Measurements from ENCODE around the gene EIF6. TPM values are rescaled to one million over a fixed set of nuclear protein-coding genes. Genes with fewer than 3 reads are reported as not detected.

EIF6 gene
- total RNA-seq (2021) (255 and 270 TPM in 2 replicates), Bru-seq, nascent RNA (percentile 97 among the genes with signal in this experiment), BruChase-seq, experiment 1, labeled RNA remaining after a 2-hour chase (percentile 91 among the genes with signal in this experiment), BruChase-seq, experiment 2, labeled RNA remaining after a 6-hour chase (percentile 97 among the genes with signal in this experiment)
- long read RNA-seq, transcript EIF6-201 (6 exons, 1,252 nt) = minor isoform, 123 of 610 reads
- long read RNA-seq, transcript EIF6-202 (5 exons, 1,017 nt) = minor isoform, 6 of 610 reads
- long read RNA-seq, transcript EIF6-203 (7 exons, 1,289 nt) = major isoform, 421 of 610 reads
- long read RNA-seq, transcript EIF6-206 (6 exons, 932 nt) = minor isoform, 11 of 610 reads
- long read RNA-seq, partial matches to known transcripts = 35 of 610 reads
- long read RNA-seq, other reads (novel, unspliced or antisense) = 14 of 610 reads

DNA sequence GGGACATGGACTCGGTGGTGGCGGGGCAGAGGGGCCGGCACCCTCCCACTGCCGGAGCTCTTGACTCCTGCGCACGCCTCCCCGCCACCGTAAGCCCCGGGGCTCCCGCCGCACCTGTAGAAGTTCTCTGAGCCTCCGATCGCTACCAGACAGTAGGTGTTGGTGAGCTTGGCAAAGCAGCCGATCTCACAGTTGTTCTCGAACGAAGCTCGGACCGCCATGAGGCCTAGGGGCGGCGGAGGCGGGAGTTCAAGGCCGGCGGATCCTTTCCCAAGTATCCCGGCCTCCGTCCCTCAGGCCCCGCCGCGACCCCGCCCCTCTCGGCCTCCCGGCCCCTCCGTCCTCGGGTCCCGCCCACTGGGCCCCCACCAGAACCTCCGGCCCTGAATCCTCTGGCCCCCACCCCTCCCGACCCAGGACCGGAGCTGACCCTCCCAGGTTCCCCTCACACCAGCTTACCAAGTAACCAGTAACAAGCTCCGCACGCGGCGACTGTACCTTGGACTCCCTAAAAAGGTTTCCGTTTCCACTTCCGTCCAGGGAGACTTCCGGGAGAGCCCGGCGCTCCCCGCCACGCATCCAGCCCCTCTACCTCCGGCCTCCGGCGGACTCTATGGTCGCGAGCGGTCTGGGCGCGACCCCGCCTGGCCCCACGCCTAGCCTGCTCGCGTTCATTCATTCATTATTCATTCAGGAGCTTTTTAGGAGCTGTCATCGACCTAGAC, at the start of gene EIF6:
Gene EIF6 (minus strand): TSS at position 506 of the 725 bp plus-strand sequence. CDS start 285 bp downstream, at position 221.
- Histone ChIP-seq H2AFZ (peak within 1 kb of the TSS; percentile 75), H3F3A (ENCODE audit: insufficient read depth, low read depth) (peaks cover 46% of the 10 kb centered on the region), H3K36me3 (ENCODE audit: low read depth) (peaks cover 28% of the 10 kb centered on the region), H3K4me1 (replicated peaks; ENCODE audit: insufficient read depth) (peaks cover 15% of the 10 kb centered on the region), H3K9me3 (ENCODE audit: insufficient read depth, low read depth) (no peaks in the 10 kb centered on the region), H3K79me2 (ENCODE audit: low read depth) (peaks cover 40% of the 10 kb centered on the region), H3K4me3 (peak within 1 kb of the TSS; percentile 88), H3K4me2 (peak within 1 kb of the TSS; percentile 99), H4K20me1 (ENCODE audit: insufficient read depth) (peaks cover 34% of the 10 kb centered on the region), H3K9me2 (ENCODE audit: insufficient read depth) (no peaks in the 10 kb centered on the region), H3K27ac (peak within 1 kb of the TSS; percentile 82), H3K27me3 (ENCODE audit: insufficient read depth, low read depth) (no peaks in the 10 kb centered on the region)
- TF ChIP-seq CTCF (conservative IDR thresholded peaks at IDR 0.05) (no peak), EZH2 (IDR thresholded peaks at IDR 0.05; ENCODE audit: low read depth) (no peak)
- no TSS peak for BruUV-seq (replicated peaks)
- CTCF ChIA-PET = interaction anchor here (0.6 to 1.0 kb wide), 2 partner anchors 20 to 166 kb away, joined by 3 to 4 read pairs; no protein-coding TSS in a partner anchor
- POLR2A ChIA-PET (ENCODE audit: unreplicated experiment) = interaction anchor here (0.5 to 1.2 kb wide), 7 partner anchors 21 to 1171 kb away, joined by 3 to 16 read pairs (median 5); partner anchors contain the start of gene CEP250
- intact Hi-C loops (cut with micrococcal nuclease; ENCODE audit: unreplicated experiment) = no loop called here
- peak; percentile 73 to 89 for DNase-seq

- Histone ChIP-seq H2AFZ (no peak overlapping the region), H3K27me3 (ENCODE audit: insufficient read depth, low read depth) (no peaks in the 10 kb centered on the region), H3K36me3 (ENCODE audit: low read depth) (0 out of 2 replicates have a peak, but pooled peaks cover 4% of the 10 kb centered on the region), H3K4me1 (replicated peaks; ENCODE audit: insufficient read depth) (peaks cover 15% of the 10 kb centered on the region; the same call in 1 of the 2 replicates), H3K27ac (no peak overlapping the region), H3K4me3 (no peak overlapping the region), H3K79me2 (ENCODE audit: low read depth) (no peaks in the 10 kb centered on the region), H4K20me1 (ENCODE audit: insufficient read depth) (no peaks in the 10 kb centered on the region), H3K9me3 (ENCODE audit: insufficient read depth, low read depth) (no peaks in the 10 kb centered on the region; the same call in 1 of the 2 replicates), H3K9me2 (ENCODE audit: insufficient read depth) (no peaks in the 10 kb centered on the region), H3F3A (ENCODE audit: insufficient read depth, low read depth) (peaks cover 12% of the 10 kb centered on the region), H3K4me2 (no peak overlapping the region)
- no peak for DNase-seq
- intact Hi-C loops (cut with micrococcal nuclease; ENCODE audit: unreplicated experiment) = no loop called here
- POLR2A ChIA-PET (ENCODE audit: unreplicated experiment) = no interaction called here
- BruUV-seq (replicated peaks) = no TSS peak
- TF ChIP-seq CTCF (conservative IDR thresholded peaks at IDR 0.05) (no peak), EZH2 (IDR thresholded peaks at IDR 0.05; ENCODE audit: low read depth) (no peak)
- CTCF ChIA-PET = interaction anchor here (0.6 kb wide), 1 partner anchor 436 kb away, joined by 4 read pairs; no protein-coding TSS in a partner anchor
These were observed 49.0 kb upstream of the EIF6 start for GRCh38 chr20:35333606-35334005.

GRCh38 chr20:35332540-35333200, 48.1 kb upstream of the EIF6 start:
- intact Hi-C loops (cut with micrococcal nuclease; ENCODE audit: unreplicated experiment) = no loop called here

More at GRCh38 chr20:35332540-35333200, 48.1 kb upstream of the EIF6 start:
- no peaks in the 10 kb centered on the region for H3K9me2 ChIP-seq (ENCODE audit: insufficient read depth)
- H3K27ac ChIP-seq = no peak overlapping the region
- H3K27me3 ChIP-seq (ENCODE audit: insufficient read depth, low read depth) = no peaks in the 10 kb centered on the region
- POLR2A ChIA-PET (ENCODE audit: unreplicated experiment) = no interaction called here
- peaks cover 20% of the 10 kb centered on the region for H3F3A ChIP-seq (ENCODE audit: insufficient read depth, low read depth)
- no peak for DNase-seq
- H3K36me3 ChIP-seq (ENCODE audit: low read depth) = 0 out of 2 replicates have a peak, but pooled peaks cover 4% of the 10 kb centered on the region
- no peak overlapping the region for H3K4me3 ChIP-seq
- H3K4me2 ChIP-seq = no peak overlapping the region
- peaks cover 17% of the 10 kb centered on the region for H3K4me1 ChIP-seq (replicated peaks; ENCODE audit: insufficient read depth)
- CTCF ChIA-PET = interaction anchor here (0.6 kb wide), 1 partner anchor 437 kb away, joined by 4 read pairs; no protein-coding TSS in a partner anchor
- H2AFZ ChIP-seq = no peak overlapping the region
- TF ChIP-seq CTCF (conservative IDR thresholded peaks at IDR 0.05) (no peak), EZH2 (IDR thresholded peaks at IDR 0.05; ENCODE audit: low read depth) (no peak)
- H3K79me2 ChIP-seq (ENCODE audit: low read depth) = no peaks in the 10 kb centered on the region
- no peaks in the 10 kb centered on the region for H4K20me1 ChIP-seq (ENCODE audit: insufficient read depth)
- no peaks in the 10 kb centered on the region; the same call in 1 of the 2 replicates for H3K9me3 ChIP-seq (ENCODE audit: insufficient read depth, low read depth)
- BruUV-seq (replicated peaks) = no TSS peak

Measured in PC-9 (cell line).